GM20431 (cell line): Measurements from ENCODE around the gene GLIPR2.
"Not testable (repeated sequence)": the region's sequence is repeated elsewhere in the genome, so short reads cannot be mapped to it uniquely, and the experiment has no call there.

Experiments used
- in situ Hi-C: fragments of 300-500 bp; cut with MseI, MboI; formaldehyde crosslinking; loops from one replicate; pipeline ENCODE4 v1.15.0; 2020; ENCODE audit warnings: low sequenced_read_pairs; ENCODE audit not compliant: unreplicated experiment

GLIPR2 gene

GRCh38 chr9:36120705-36121104 is 15.8 kb upstream of the GLIPR2 start:
- in situ Hi-C loops: no loop called here

GRCh38 chr9:36121971-36122370 is 14.6 kb upstream of the GLIPR2 start:
- in situ Hi-C loops: no loop called here

GRCh38 chr9:36123515-36123914 is 13.0 kb upstream of the GLIPR2 start:
- in situ Hi-C loops: no loop called here

- in situ Hi-C loops: no loop called here
Observed at GRCh38 chr9:36125062-36125855, 11.3 kb upstream of the GLIPR2 start.

GRCh38 chr9:36126016-36126730 is 10.4 kb upstream of the GLIPR2 start:
- in situ Hi-C loops: no loop called here

- in situ Hi-C loops: no loop called here
Observed at GRCh38 chr9:36127652-36128244, 8.8 kb upstream of the GLIPR2 start.

- in situ Hi-C loops: no loop called here
Observed at GRCh38 chr9:36128349-36128748, 8.2 kb upstream of the GLIPR2 start.

GRCh38 chr9:36129139-36129538 is 7.4 kb upstream of the GLIPR2 start:
- in situ Hi-C loops: no loop called here

- in situ Hi-C loops: not testable (repeated sequence)
Observed at GRCh38 chr9:36131666-36132065, 4.9 kb upstream of the GLIPR2 start.

- in situ Hi-C loops: no loop called here
Observed at GRCh38 chr9:36132086-36132485, 4.4 kb upstream of the GLIPR2 start.

GRCh38 chr9:36134761-36135505 is 1.6 kb upstream of the GLIPR2 start:
- in situ Hi-C loops: no loop called here

- in situ Hi-C loops: no loop called here
Observed at GRCh38 chr9:36135741-36136271, 727 bp upstream of the GLIPR2 start.

- in situ Hi-C loops: no loop called here
Observed at GRCh38 chr9:36136894-36137391, 410 bp downstream of the GLIPR2 start.

- in situ Hi-C loops: no loop called here
Observed at GRCh38 chr9:36137392-36138004, 965 bp downstream of the GLIPR2 start.

GRCh38 chr9:36138496-36138895 is 2.0 kb downstream of the GLIPR2 start:
- in situ Hi-C loops: no loop called here

- in situ Hi-C loops: no loop called here
Observed at GRCh38 chr9:36138901-36139300, 2.4 kb downstream of the GLIPR2 start.

- in situ Hi-C loops: no loop called here
Observed at GRCh38 chr9:36140086-36141084, 3.9 kb downstream of the GLIPR2 start.

GRCh38 chr9:36141288-36141687 is 4.8 kb downstream of the GLIPR2 start:
- in situ Hi-C loops: no loop called here
